Activated CD4-positive, alpha-beta T cell treated with anti-CD3 and anti-CD28 coated beads, Interleukin-2, Interleukin-6, amounts not matched to agents 100 ng/mL and 50 ng/mL, durations not matched to agents 16 hours and 8 hours (primary cell): ENCODE measurements around the gene HGFAC.
A peak's percentile ranks its signal among the peaks of the same experiment; 100 is the strongest.

Experiments
- DNase-seq: peaks from one replicate; pipeline ENCODE4 v3.0.0-alpha.2; 2020

Gene HGFAC

GRCh38 chr4:3476936-3477749 lies 35.4 kb downstream of the HGFAC start:
- DNase-seq: no peak

GRCh38 chr4:3477750-3478430 lies 36.1 kb downstream of the HGFAC start:
- DNase-seq: no peak

- DNase-seq: no peak
Measured at GRCh38 chr4:3478446-3479357, 36.9 kb downstream of the HGFAC start.

- no peak for DNase-seq
Measured at GRCh38 chr4:3479358-3480101, 37.8 kb downstream of the HGFAC start.

- peak; percentile 87 for DNase-seq
Measured at GRCh38 chr4:3480528-3481112, 38.9 kb downstream of the HGFAC start.

- no peak for DNase-seq
Measured at GRCh38 chr4:3481113-3481531, 39.4 kb downstream of the HGFAC start.

GRCh38 chr4:3481783-3482393 lies 40.1 kb downstream of the HGFAC start:
- no peak for DNase-seq

GRCh38 chr4:3482707-3483106 lies 40.9 kb downstream of the HGFAC start:
- DNase-seq: no peak

GRCh38 chr4:3483471-3483921 lies 41.7 kb downstream of the HGFAC start:
- no peak for DNase-seq

GRCh38 chr4:3484057-3484973 lies 42.5 kb downstream of the HGFAC start:
- DNase-seq: no peak

- DNase-seq: no peak
Measured at GRCh38 chr4:3485011-3485791, 43.4 kb downstream of the HGFAC start.

- no peak for DNase-seq
Measured at GRCh38 chr4:3485886-3486540, 44.2 kb downstream of the HGFAC start.

- no peak for DNase-seq
Measured at GRCh38 chr4:3486541-3487540, 45.1 kb downstream of the HGFAC start.

- no peak for DNase-seq
Measured at GRCh38 chr4:3487861-3488260, 46.1 kb downstream of the HGFAC start.

GRCh38 chr4:3488820-3489219 lies 47.1 kb downstream of the HGFAC start:
- no peak for DNase-seq

GRCh38 chr4:3489451-3489962 lies 47.7 kb downstream of the HGFAC start:
- no peak for DNase-seq

GRCh38 chr4:3491681-3492405 lies 50.1 kb downstream of the HGFAC start:
- no peak for DNase-seq
